GM23248 (cell line): Measurements from ENCODE around the gene PRDM1.

Source experiments
- EZH2 ChIP-seq: fragments of 200-600 bp; sonication (generic); IDR thresholded peaks from 2 replicates; pipeline ENCODE4 v1.6.1; 2018; ENCODE audit warnings: antibody characterized with exemption, mild to moderate bottlenecking; ENCODE audit not compliant: insufficient read depth, poor library complexity, severe bottlenecking
- EZH2phosphoT487 ChIP-seq: fragments of 200-600 bp; sonication (generic); IDR thresholded peaks from 2 replicates; pipeline ENCODE4 v1.6.1; 2018; ENCODE audit warnings: antibody characterized with exemption, moderate library complexity, mild to moderate bottlenecking, low read depth; ENCODE audit not compliant: insufficient read depth

DNA sequence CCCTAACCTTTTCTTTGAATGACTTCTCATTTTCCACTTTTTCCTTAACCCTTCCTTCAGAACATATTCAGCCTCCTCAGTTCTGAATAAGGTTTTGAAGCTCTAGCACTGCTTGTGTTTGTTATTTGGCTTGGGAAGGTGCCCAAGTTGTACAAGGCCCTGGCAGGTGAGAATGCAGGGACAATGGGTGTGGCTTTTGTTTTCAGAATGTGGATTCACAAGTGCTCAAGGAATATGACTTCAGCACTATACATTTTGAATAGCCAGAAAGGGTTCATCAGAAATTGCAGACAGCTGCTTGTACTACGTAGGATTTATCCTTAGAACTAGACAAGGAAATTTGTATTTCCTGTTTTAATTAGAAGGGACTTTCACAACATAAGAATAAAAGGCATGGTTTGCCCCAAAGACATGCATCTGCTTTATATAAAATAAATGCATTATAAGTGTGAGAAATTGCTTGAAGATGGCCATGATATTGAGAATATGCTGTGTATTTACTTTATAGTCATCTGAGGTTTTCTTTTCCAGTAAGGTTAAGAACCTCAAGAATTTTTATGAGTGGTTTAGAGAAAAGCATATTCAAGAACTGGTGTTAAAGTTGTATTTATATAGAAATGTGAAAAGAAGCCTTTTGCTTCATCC is 29.3 kb upstream of the PRDM1 start:
- no peak for TF ChIP-seq EZH2
- no peak for TF ChIP-seq EZH2phosphoT487
